ENCODE data around the gene LRP11. TPM values are rescaled to one million over a fixed set of nuclear protein-coding genes. Genes with fewer than 3 reads are reported as not detected.

Gene LRP11
- total and polyA plus RNA-seq, 2 of the 13 experiments (the other 11 are each of a cell fraction or from before 2014, with no cell fraction given), result 32.4 to 48.9 TPM

GRCh38 chr6:149867876-149868640 is 3.9 kb upstream of the LRP11 start (continued):
- TF ChIP-seq ZNF800 (CRISPR knock-in tag; IDR thresholded peaks at IDR 0.05) (no peak), EED (CRISPR knock-in tag; IDR thresholded peaks at IDR 0.05) (no peak), ZFYVE20 (CRISPR knock-in tag; IDR thresholded peaks at IDR 0.05; ENCODE audit: borderline replicate concordance, low read depth) (no peak), ZBTB7B (CRISPR knock-in tag; IDR thresholded peaks at IDR 0.05) (no peak), ZNF501 (CRISPR knock-in tag; IDR thresholded peaks at IDR 0.05) (no peak), NCOR1 (IDR thresholded peaks at IDR 0.05; ENCODE audit: borderline replicate concordance, low read length) (no peak), ZNF770 (CRISPR knock-in tag; IDR thresholded peaks at IDR 0.05) (no peak), MTERF4 (CRISPR knock-in tag; IDR thresholded peaks at IDR 0.05) (peak; percentile 71; the same call in 1 of the 2 replicates), ZNF17 (CRISPR knock-in tag; IDR thresholded peaks at IDR 0.05) (no peak), ZNF292 (CRISPR knock-in tag; IDR thresholded peaks at IDR 0.05; ENCODE audit: borderline replicate concordance, low read depth) (no peak), SP1 (IDR thresholded peaks at IDR 0.05) (no peak), SP1 (CRISPR knock-in tag; IDR thresholded peaks at IDR 0.05) (0 out of 2 replicates have a peak, but pooled peaks have one; percentile 12), PAF1 (CRISPR knock-in tag; IDR thresholded peaks at IDR 0.05) (no peak), ARNT2 (CRISPR knock-in tag; IDR thresholded peaks at IDR 0.05; ENCODE audit: low read depth) (no peak), CC2D1A (CRISPR knock-in tag; IDR thresholded peaks at IDR 0.05) (no peak), ZNF780A (CRISPR knock-in tag; IDR thresholded peaks at IDR 0.05) (no peak), ZNF280D (CRISPR knock-in tag; IDR thresholded peaks at IDR 0.05) (no peak), CBFB (CRISPR knock-in tag; IDR thresholded peaks at IDR 0.05) (no peak), PCBP2 (optimal IDR thresholded peaks at IDR 0.05; ENCODE audit: low read depth, low read length, poor library complexity, severe bottlenecking) (no peak), RXRA (CRISPR knock-in tag; IDR thresholded peaks at IDR 0.05) (no peak), ZNF616 (CRISPR knock-in tag; IDR thresholded peaks at IDR 0.05; ENCODE audit: low read depth) (no peak), ZNF747 (CRISPR knock-in tag; IDR thresholded peaks at IDR 0.05; ENCODE audit: borderline replicate concordance) (no peak), BCL6 (CRISPR knock-in tag; IDR thresholded peaks at IDR 0.05) (peak; percentile 37)
